HG03354 (cell line): ENCODE measurements around the gene BICD2.

Experiments
- ATAC-seq: cut with Tn5 transposase; IDR thresholded peaks from one replicate; pipeline ENCODE4 v1.9.1; 2021; ENCODE audit warnings: mild to moderate bottlenecking; ENCODE audit not compliant: unreplicated experiment, poor library complexity, severe bottlenecking

BICD2 gene

GRCh38 chr9:92730897-92731296 is 33.7 kb downstream of the BICD2 start:
- no peak for ATAC-seq

DNA sequence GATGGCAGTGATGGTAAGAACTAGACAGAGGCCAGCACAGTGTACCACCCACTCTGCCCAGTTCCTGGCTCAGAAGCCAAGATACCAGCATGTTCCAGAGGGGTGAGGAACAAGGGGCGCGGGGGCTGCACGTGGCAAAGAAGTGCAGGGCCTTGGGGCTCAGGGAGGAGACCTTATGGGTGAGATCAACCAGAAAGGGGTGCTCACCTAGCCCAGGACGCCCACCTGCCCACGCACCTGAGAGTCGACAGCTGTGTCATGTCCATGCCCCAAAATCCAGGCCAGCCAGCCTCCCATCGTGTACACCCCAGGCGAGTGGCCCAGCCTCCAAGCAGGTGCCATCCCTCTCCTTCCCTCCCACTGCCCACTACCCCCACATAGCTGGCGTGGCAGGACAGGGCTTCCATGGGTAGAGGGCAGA is 34.9 kb downstream of the BICD2 start:
- no peak for ATAC-seq

- peak; percentile 87 for ATAC-seq
Measured at GRCh38 chr9:92728831-92729734, 35.5 kb downstream of the BICD2 start.

DNA sequence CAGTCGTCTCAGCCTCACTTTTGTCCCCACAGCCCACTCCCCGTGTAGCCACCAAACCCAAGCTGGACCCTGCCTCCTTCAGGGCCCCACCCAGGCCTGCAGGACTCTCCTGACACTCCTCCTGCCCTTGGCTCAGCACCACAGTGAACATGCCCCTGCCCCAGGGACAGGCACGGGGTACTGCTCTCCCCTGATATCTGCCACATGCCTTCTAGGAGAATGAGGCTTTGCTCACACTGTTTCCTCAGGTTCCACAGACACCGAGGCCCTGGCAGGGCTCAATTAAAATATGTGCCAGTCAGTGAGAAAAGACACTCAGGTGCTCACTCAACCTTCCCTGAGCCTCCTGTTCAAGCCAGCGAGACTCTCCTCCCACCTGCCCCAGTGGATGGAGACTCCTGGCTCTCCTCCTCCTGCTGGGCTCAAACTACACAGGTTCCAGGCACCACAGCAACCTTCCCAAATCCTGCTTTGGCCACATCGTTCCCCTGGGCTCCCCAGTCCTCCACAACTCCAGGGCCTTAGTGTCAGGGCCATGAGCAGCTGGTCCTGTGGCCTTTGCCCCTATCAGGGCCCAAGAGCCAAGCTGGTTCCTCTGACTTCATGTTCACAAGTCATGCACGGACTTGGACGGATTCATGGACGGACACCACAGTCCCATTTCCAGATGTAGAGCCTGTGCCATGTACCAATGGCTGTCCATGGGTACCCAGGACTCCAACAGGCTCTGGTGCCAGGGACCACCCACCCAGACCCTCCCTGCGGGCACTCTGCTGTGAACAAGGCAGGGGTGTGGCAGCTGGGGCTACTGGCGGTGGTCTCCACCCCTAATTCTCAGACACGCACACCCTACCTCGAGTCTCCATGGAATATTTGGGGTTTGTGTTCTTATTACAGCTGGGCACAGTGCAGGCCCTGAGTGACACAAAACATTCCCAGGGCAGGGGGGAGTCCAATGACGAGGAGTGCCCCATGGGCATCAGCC is 36.6 kb downstream of the BICD2 start:
- ATAC-seq: no peak

DNA sequence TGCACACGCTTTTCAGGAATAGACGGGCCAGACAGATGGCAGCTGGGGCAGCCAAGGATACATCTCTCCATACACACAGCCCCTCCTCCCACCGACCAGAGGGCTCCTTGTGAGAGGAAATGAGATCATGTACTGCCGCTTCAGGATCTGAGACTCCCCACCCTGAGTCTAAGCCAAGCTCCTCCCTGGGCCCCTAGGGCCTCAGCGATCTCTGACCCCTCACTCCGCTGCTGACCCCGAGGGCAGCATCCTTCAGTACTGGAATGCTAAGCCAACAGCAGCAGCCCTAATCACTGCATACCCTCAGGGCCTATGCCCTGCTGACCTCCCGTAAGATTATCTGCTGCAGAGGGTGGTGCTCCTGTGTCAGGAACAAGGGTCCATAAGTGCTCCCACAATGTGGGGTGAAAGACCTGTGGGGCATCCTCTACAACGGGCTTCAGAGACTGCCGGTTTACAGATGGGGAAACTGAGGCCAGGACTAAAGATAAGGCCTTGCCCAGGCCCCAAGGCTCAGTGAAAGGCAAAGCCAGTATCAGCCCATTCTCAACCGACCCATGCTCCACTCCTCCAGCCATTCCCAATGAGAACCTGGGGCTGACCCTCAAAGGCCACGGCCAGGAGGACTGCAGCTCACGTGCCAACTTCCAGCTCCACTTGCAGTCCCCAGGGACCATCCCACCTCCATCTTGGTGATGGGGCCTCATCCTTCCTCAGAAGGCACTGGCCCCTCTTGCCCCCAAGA is 37.5 kb downstream of the BICD2 start:
- ATAC-seq: no peak

GRCh38 chr9:92726348-92726747 is 38.3 kb downstream of the BICD2 start:
- ATAC-seq: no peak

DNA sequence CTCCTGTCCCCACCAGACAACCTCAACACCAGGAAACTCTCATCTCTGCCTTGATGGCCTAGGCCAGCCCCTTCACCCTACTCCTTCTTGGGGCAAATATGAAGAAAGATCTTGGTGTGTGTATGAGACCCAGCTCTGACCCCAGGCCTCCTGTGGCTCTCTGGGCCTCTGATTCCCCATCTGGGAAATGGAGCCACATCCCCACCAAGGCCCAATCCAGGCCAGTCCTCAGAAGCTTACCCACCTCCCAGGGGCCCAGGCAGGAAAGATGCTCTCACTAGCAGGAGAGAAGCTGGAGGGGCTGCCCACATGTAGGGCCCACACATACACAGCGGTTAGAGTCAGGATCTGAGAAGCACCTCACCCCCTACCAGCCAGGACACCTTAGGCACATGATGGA is 38.9 kb downstream of the BICD2 start:
- no peak for ATAC-seq

DNA sequence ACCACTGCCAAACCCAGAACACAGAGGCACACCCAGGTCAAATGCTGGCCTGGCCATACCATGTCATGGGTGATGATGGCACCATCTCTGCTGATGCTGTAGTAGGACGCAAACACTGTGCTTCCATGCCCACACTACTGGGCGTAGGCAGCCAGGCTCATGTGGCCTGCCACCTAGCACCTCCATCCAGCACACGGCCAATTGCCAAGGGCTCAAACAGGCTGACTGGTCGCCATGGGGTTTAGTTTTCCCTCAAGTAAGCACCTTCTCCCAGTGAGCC is 39.4 kb downstream of the BICD2 start:
- no peak for ATAC-seq

DNA sequence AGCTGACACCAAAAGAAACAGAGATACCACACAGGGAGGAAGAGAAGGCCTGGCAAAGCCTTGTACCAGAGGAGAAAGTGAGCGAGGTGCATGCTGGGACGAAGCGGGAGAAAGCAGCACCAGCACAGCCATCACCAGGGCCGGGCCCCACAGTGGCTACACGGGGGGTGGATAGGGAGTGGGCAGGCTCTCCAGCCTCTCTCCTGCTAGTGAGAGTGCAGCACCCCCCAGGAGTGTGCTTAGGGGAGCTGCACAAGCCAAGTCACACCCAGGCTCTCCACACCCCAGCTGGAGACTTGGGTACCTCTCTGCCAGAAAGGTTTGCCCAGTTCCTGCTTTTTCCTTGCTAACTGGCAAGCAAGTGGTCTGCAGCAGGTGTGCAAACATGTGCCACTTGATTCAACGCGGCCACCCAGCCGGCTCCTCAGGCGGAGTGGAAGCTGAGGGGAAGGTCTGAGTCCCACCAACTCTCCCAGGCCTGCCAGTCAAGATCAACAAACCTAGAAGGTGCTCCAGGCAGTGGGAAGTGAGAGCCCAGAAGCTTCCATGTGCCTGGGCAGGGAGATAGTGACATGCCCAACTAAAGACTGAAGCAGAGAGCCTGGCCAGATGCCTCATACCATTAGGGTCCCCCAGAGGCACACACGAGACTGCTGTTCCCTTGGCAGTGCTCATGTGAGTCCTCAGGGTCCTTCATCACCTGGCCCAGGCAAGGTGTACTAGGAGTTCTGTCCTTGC is 39.9 kb downstream of the BICD2 start:
- no peak for ATAC-seq

- no peak for ATAC-seq
Measured at GRCh38 chr9:92723801-92724323, 40.8 kb downstream of the BICD2 start.

GRCh38 chr9:92723299-92723625 is 41.4 kb downstream of the BICD2 start:
- no peak for ATAC-seq

DNA sequence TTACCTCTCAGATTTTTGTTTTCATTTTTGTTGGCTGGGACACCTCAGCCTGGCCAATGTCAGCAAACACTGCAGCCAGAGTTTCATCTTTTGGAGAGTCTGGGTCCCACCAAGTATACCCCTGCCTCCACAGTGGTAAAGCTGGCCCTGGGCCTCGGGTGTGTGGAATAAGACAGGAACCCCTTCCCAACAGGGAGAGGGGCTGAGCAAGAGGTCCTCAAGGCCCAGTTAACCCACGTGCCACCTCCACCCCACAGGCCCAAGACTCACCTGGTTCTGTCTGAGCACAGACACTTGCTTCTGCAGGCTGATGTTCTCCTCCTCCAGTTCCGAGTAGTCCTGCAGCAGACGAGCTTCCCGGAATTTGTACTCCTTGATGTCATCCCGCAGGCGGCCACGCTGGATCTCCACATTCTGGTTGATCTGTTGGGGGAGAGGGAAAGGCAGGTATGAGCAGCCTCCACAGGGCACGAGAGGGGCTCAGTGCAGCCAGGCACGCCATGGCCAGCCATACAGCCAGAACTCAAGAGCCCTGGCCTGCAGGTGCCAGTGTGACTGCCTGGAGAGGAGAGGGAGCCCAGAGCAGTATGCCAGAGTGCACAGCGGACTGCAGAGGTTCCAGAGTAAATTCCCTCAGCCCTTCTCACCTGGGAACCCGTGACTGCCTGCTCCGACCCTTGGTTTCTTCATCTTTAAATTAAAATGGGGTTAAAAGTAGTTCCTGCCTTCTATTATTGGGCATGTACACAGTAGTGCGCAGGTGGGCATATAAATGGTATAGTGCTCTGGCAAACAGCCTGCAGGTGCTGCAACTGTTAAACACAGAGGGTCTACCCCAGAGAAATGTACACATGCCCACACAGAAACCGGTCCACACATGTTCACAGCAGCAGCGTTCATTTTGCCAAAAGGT is 42.0 kb downstream of the BICD2 start:
- ATAC-seq: no peak

DNA sequence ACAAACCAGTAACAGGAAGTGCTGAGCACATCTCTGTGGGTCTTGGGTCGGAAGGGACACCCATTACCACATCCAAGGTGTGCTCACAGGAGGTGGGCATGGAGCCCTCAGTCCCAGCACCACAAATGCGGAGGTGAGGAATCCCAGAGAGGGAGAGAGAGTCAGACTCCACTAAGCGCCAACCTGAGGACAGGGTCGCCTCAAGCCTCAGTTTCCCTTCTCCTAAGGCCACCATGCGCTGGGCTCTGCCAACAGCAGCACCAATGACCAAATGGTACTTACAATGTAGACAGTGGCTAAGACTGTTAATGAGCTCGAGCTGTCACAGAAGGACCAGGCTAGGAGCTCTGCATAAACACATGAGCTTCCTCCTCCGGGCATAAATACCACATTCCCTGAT is 43.1 kb downstream of the BICD2 start:
- no peak for ATAC-seq

- no peak for ATAC-seq
Measured at GRCh38 chr9:92720807-92721535, 43.7 kb downstream of the BICD2 start.

DNA sequence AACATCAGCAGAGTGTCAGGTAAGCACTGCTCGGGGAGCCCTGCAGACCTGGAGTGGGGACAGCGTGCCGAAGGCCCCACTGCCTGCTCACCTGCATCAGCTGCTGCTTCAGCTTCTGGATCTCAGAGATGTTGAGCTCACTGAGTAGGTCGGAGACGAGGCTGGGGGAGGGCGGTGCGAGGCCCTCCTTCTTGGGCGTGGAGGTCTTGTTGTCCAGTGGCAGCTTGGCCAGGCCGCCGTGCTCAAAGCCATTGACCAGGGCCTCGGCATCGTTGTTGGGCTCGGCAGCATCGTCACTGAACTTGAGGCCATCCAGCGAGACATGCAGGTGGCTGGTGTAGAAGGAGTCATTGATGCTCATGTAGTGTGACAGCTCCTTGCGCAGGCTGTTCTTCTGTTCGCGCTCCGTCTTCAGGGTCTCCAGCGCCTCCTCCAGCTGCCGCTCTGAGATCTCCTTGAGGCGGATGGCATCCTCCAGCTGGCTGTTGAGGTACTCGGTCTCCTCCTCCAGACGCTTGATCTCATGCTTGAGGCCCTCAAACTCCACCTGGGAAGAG is 44.3 kb downstream of the BICD2 start:
- ATAC-seq: no peak

DNA sequence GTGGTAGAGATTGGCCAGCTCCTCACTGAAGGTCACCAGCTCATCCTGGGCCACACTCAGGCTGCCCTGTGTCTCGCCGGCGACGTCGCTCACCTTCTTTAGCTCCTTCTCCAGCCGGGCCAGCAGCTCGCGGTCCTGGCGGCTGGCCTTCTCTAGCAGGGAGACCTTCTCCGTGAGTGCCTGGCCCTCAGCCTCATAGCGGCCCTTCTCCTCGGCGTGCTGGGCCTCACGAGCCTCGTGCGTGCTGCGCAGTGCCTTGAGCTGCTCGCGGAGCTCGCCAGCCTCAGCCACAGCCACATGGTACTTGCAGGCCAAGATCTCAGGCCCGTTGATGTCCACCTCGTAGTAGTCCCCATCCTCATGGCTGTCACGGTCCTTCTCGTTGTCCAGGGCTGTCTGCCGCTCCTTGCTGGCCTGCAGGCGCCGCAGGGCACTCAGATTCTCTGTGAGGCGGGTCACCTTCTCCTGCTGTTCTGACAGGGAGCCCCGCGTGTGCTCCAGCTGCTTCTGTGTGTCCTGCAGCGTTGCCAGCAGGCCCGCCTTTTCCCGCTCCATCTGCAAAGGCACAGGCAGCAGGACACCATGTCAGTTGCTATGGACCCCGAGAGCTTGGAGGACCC is 45.5 kb downstream of the BICD2 start:
- no peak for ATAC-seq
